ENCODE results near the gene PRKCI. TPM values are rescaled to one million over a fixed set of nuclear protein-coding genes. Genes with fewer than 3 reads are reported as not detected.

The PRKCI gene
- polyA plus RNA-seq, 1 donor from 2014 or later: 70.8 TPM

GRCh38 chr3:170179432-170179831, 42.8 kb upstream of the PRKCI start:
- H3F3A ChIP-seq (ENCODE audit: insufficient read depth, low read length, poor library complexity, severe bottlenecking): no peaks in the 10 kb centered on the region
- H3K79me2 ChIP-seq (replicated peaks; ENCODE audit: insufficient read depth, low read length): peaks cover 31% of the 10 kb centered on the region
- no peaks in the 10 kb centered on the region for H3K9me2 ChIP-seq (ENCODE audit: insufficient read depth, low read length)
- H3K9me3 ChIP-seq (ENCODE audit: low read length): no peaks in the 10 kb centered on the region
- no peak overlapping the region for H2AFZ ChIP-seq (ENCODE audit: low read depth, low read length)
- TF ChIP-seq SMC3 (conservative IDR thresholded peaks at IDR 0.05; ENCODE audit: poor library complexity) (no peak), EP300 (conservative IDR thresholded peaks at IDR 0.05; ENCODE audit: poor library complexity, severe bottlenecking) (no peak), REST (IDR thresholded peaks at IDR 0.05; ENCODE audit: borderline replicate concordance) (no peak), RAD21 (conservative IDR thresholded peaks at IDR 0.05) (no peak), POLR2AphosphoS5 (IDR thresholded peaks at IDR 0.05) (no peak), MXI1 (conservative IDR thresholded peaks at IDR 0.05; ENCODE audit: poor library complexity, severe bottlenecking) (no peak)
- H3K27ac ChIP-seq (ENCODE audit: low read length): no peak overlapping the region
- H3K4me2 ChIP-seq (ENCODE audit: low read length): peak overlapping the region; percentile 54
- no peak overlapping the region for H3K9ac ChIP-seq (ENCODE audit: low read length)
- H3K27me3 ChIP-seq (ENCODE audit: insufficient read depth, low read depth, low read length): no peaks in the 10 kb centered on the region
- H3K36me3 ChIP-seq (ENCODE audit: insufficient read depth, low read length): no peaks in the 10 kb centered on the region
- peak overlapping the region; percentile 96 for H3K4me3 ChIP-seq (ENCODE audit: low read length)
- H4K20me1 ChIP-seq (ENCODE audit: insufficient read depth): no peaks in the 10 kb centered on the region

GRCh38 chr3:170180079-170180907, 41.9 kb upstream of the PRKCI start:
- Histone ChIP-seq H3K9me2 (ENCODE audit: insufficient read depth, low read length) (no peaks in the 10 kb centered on the region), H3K79me2 (replicated peaks; ENCODE audit: insufficient read depth, low read length) (peaks cover 29% of the 10 kb centered on the region), H4K20me1 (ENCODE audit: insufficient read depth) (no peaks in the 10 kb centered on the region), H3K4me3 (ENCODE audit: low read length) (peak overlapping the region; percentile 96), H3F3A (ENCODE audit: insufficient read depth, low read length, poor library complexity, severe bottlenecking) (no peaks in the 10 kb centered on the region), H2AFZ (ENCODE audit: low read depth, low read length) (peak overlapping the region; percentile 87), H3K36me3 (ENCODE audit: insufficient read depth, low read length) (no peaks in the 10 kb centered on the region), H3K9me3 (ENCODE audit: low read length) (no peaks in the 10 kb centered on the region), H3K9ac (ENCODE audit: low read length) (peak overlapping the region; percentile 97), H3K27me3 (ENCODE audit: insufficient read depth, low read depth, low read length) (no peaks in the 10 kb centered on the region), H3K27ac (ENCODE audit: low read length) (peak overlapping the region; percentile 93), H3K4me2 (ENCODE audit: low read length) (peak overlapping the region; percentile 54)
- TF ChIP-seq TAF1 (IDR thresholded peaks at IDR 0.05; ENCODE audit: low read depth) (no peak), POLR2AphosphoS5 (IDR thresholded peaks at IDR 0.05) (no peak), RAD21 (conservative IDR thresholded peaks at IDR 0.05) (no peak), EZH2 (IDR thresholded peaks at IDR 0.05; ENCODE audit: borderline replicate concordance, insufficient read depth, low read length, poor library complexity, severe bottlenecking) (no peak), EP300 (conservative IDR thresholded peaks at IDR 0.05; ENCODE audit: poor library complexity, severe bottlenecking) (no peak), CTCF (IDR thresholded peaks at IDR 0.05; ENCODE audit: poor library complexity, severe bottlenecking) (no peak), SMC3 (conservative IDR thresholded peaks at IDR 0.05; ENCODE audit: poor library complexity) (no peak), REST (IDR thresholded peaks at IDR 0.05; ENCODE audit: borderline replicate concordance) (no peak), MXI1 (conservative IDR thresholded peaks at IDR 0.05; ENCODE audit: poor library complexity, severe bottlenecking) (no peak)

All from neural cell (in vitro differentiated cells).